KG1 (cell line): ENCODE data around the gene PTMS.
A peak's percentile ranks its signal among the peaks of the same experiment; 100 is the strongest.

Experiments
- DNase-seq: peaks from one replicate; lab custom pipeline; 2025; lab: John Stamatoyannopoulos, UW

PTMS gene

DNA sequence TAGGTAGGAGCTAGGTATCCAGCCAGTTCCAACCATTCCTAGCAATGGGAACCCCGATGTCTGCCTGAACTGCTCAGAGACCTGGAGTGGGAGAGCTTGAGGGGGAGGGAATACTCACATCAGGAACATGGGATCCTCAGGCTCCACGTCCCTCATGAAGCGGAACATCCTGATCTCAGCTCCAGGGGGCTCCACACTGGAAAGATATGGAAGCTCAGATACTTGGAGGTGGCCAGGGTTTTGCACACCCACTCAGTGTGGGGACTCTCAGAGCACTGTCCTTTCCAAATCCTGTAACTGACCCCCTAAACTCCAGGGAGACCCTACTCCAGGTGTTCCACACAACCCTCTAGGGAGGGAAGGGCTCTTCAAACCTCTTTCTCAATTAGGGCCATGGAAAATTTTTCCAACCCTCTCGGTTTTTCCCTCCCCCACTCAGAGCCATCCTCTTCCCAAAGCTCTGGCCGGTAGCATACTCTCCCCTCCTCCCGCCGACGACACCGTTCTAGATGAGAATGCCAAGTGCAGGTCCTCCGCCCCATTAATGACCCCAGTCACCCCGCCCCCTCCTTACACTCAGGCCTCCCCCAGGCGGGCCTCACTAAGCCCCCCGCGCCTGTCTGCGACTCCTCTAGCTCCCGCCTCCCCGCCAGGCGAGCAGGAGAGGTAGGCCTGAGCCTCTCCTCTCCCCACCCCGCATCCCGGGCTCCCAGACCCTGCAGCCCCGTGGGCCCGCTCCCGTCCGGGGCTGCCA lies 13.8 kb upstream of the PTMS start:
- no peak for DNase-seq

DNA sequence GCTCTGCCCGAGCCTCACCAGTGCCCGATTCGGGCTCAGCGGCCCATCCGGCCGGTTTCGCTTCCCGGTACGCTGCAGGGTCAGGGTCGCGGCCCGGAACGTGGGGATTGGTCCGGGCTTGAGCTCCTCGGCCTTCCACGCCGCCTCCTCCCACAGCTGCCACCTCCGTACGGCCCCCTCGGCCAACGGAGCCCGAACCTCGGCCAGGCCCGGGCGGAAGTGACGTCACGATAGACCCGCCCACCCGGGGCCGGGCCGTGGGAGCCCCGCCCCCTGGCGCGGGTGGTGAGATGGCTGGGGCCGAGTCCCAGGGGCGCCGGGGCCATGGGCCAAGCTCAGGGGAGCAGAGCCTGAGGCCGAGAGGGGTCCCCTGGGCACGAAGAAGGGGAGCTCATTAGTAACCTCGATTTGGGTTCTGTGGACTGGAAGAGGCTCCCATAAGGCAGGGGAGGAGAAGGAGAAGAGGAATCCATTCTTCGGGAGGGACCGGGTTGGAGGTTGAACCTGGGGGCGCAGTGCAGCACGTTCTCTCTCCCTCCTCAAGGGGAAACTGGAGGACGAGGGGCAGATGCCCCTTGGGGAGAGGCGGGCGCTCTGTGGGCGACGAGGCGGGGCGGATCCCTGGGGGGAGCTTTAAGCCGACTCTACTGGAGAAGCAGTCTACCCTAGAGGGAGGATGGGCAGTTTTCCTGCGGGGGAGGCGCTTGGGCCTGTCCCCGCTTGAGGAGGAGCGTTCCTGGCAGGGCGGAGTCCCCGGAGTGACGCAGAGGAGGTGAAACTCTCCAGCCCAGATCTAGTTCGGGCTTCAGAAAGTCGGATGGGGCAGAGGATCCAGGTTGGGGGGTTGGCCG lies 13.0 kb upstream of the PTMS start, which contains the start of gene MLF2:
Gene MLF2 (minus strand): TSS at position 221 of the 851 bp plus-strand sequence. CDS start 807 bp downstream, outside the sequence.
- peak; percentile 94 for DNase-seq

DNA sequence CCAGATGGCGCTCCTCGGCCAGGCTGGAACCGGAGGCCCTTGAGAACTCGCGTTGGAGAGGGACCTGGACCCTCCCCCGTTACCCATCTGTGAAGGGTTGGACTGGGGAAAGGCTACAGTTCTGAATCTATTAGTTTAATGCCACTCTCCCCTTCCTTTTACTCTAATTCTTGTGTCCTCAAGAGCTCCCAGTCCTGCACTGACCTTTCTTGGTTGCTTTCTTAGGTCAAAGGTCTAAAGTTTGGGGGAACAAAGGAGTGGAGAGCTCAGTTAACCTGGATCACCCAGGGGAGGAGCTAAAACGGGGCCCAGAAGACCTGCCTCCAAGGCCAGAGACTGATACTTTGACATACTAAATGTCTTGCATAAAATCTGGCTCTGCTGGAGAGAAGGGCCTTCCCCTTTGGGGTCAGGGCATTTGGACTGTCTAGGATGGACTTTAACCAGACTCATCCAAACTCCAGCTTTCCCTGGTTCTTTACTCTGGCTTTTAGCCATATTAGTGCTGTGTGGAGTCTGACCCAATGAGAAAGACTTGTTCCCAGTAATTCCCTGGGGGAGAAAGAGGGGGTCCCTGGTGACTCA lies 12.3 kb upstream of the PTMS start:
- DNase-seq: no peak

DNA sequence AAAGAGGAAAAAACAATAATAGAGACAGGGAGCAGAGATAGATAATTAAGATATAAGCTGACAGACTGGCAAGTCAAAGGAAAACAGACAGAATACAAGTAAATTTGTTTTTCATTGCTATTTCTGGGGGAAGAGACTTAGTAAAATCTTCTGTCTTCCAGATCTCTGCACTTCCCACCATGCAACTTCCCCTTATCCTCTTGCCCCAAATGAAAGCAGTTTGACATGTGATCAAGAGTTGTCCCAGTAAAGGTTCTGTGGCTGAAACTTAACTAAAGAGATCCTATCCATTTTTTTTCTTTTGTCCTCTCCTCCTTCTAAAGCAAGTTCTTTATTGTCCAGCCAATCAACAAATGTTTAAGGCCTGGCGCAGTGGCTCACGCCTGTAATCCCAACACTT lies 11.8 kb upstream of the PTMS start:
- DNase-seq: no peak

DNA sequence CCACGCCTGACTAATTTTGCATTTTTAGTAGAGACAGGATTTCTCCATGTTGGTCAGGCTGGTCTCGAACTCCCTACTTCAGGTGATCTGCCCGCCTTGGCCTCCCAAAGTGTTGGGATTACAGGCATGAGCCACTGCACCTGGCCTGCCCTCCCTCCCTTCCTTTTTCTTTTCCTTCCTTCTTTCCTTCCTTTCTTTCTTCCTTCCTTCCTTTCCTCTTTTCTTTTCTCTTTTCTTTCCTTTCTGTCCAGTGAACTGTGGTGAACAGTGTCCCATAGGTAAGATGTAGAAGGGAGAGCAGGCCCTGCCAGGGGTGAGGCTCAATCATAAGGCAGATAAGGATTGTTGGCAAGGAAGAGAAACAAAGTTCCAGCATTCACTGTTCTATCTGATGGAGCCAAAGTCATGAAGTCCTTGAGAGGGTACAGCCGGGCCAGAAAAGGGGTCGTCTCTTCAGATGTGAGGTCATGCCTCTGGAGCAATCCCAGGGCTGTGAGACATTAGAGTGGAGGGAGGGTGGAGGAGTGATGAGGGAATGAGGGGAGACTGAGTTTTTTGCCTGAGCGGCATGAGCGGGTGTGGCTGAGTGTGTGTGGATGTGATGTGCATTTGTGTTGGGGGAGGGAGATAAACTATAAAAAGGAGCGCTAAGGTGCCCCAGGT lies 9.0 kb upstream of the PTMS start:
- no peak for DNase-seq

DNA sequence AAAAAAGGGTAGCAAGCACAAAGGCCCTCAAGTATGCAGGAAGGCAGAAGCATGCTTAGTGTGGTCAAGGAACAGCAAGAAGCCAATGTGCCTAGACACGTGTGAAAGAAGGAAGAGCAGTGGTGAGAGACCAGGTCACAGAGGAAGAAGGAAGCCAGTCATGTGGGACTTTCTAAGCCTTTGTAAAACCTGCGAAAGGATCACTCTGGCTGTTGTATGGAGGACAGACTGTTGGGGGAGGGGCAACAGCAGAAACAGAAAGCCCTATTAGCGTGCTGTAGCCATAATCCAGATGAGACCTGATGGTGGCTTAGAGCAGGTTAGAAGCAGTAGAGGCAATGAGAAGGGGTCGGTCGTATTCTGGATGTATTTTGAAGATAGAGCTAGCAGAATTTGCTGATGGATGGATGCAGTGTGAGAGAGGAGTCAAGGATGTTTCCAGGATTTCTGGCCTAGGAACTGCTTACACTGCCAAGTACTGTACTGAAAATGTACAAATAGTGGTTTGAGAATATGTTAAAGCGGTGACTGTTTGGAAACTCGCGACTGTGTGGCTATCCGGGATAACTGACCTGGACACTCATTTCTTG lies 7.6 kb upstream of the PTMS start:
- no peak for DNase-seq

DNA sequence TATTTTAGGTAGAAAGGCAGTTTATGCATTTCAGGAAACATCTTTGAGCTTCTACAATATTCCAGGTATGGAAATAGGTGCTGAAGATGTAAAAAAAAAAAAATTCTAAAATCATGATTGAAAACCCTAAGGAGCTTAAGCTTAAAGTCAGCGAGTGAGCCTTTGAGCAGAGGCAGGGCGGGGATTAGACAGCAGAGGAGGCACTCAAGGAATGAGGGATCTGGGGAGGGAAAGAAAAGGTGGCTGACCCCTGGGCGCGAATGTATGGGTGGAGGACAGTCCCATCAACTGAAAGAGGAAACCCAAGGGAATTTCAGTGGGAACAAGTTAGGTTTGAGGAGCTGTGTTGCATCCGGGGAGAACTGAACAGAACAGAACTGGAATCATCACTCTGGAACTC lies 6.4 kb upstream of the PTMS start:
- no peak for DNase-seq

DNA sequence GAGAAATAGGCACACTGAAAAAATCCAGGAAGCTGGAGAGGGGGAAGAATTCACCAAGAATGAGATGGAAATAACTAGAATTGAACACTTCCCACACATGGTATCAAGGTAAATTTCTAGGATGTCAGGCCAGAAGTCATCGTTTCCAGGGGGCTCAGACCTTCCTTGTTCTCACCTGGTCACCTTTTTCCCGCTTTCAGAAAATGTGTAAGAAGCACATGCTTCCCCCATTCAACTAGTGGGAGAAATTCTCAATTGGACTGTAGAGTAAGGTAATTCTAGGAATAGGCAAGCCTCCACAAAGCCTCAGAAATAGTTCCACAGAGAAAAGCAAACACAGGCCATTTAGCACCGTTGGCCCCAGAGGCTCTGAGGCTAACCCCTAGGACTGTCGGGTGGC lies 2.8 kb upstream of the PTMS start:
- DNase-seq: no peak

DNA sequence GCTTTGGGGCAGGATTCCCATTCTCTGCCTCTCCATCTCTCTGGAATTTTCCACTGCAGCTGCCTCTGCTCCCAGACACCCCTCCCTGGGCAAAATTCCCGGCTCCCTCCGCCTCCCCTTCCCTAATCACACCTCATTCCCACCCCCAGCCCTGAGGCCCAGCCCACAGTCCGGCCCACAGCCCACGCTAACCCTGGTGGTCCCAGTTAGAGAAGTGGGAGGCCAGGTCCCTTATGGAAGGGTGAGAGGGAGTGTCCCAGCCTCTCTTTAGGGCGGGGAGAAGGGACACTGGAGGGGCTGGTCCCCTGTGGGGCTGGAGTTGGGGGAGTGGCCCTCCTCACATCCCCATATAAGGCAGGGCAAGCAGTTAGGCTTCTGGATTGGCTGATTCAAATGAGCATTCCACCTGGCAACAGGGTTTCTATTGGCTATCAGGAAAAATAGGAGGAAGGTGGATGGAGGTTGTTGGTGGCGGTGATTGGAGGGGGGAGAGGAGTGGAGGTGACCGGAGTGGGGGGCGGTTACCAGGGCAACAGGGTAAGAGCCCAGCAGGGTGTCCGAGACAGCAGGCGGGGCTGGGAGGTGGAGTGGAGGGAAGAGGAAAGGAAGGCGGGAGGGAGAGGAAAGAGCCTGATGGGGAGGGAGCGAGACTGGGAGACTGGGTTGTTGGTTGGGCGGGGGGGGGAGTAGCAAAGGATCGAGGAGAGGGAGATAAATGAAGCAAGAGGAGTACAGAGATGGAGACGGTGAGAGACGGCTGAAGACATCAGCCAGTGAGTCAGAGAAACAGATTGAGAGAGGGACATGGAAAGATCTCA lies 1.9 kb upstream of the PTMS start:
- no peak for DNase-seq

DNA sequence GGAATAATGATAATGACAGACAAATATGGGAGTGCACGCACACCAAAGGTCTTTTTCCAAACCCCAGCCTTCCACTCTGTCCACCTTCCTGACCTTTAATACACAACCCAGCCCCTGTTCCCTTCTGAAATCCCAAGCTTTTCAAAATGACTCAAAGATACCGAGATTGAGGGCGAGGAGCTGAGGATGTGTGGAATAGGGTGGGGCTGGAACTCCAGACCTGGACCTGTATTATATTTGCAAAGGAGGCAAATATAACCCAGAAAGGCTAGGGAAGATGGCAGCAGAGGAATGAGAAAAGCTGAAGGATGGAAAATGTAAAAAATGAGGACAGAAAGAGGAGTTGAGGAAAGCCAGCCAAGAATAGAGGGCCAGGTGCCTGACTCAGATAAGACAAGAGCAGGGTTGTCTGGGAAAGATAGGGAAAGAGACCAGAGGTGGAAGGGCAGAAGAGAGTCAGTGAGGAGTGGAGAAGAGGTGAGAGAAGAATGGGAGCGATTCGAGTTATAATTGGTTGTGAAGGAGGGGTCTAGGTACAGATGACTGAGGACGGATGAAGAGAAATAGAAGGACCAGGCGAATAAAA lies 1.0 kb upstream of the PTMS start:
- DNase-seq: no peak

DNA sequence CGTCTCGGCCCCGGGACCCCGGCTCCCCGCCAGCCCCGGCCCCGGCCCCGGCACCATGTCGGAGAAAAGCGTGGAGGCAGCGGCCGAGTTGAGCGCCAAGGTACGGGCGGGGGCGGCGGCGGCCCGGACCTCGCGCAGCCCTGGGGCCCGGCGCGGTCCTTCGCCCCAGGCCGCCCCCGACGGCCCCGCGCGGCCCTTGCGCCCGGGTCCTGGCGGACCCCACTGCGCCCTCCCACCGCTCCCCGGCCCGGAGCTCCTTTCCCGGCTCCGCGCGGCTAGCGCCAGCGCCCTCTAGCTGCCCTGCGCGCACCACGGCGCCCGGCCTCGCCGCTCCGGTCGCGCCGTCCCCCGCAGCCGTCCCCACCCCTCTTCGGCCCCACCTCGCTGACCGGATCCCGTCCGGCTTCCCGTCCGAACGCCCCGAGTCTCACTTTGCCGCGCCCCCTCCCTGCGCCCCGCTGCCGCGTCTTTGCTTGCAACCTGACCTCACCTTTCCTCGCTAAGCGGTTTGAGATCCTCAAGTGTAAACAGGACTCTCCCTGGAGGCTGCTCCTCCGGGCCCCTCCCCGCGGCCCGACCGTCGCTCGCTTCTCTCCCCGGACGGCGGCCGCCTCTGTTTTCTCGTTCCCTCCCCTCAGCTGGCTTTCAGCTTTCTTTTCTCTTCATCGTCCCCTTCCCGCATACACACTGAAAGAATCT lies 637 bp downstream of the PTMS start:
- peak; percentile 20 for DNase-seq

DNA sequence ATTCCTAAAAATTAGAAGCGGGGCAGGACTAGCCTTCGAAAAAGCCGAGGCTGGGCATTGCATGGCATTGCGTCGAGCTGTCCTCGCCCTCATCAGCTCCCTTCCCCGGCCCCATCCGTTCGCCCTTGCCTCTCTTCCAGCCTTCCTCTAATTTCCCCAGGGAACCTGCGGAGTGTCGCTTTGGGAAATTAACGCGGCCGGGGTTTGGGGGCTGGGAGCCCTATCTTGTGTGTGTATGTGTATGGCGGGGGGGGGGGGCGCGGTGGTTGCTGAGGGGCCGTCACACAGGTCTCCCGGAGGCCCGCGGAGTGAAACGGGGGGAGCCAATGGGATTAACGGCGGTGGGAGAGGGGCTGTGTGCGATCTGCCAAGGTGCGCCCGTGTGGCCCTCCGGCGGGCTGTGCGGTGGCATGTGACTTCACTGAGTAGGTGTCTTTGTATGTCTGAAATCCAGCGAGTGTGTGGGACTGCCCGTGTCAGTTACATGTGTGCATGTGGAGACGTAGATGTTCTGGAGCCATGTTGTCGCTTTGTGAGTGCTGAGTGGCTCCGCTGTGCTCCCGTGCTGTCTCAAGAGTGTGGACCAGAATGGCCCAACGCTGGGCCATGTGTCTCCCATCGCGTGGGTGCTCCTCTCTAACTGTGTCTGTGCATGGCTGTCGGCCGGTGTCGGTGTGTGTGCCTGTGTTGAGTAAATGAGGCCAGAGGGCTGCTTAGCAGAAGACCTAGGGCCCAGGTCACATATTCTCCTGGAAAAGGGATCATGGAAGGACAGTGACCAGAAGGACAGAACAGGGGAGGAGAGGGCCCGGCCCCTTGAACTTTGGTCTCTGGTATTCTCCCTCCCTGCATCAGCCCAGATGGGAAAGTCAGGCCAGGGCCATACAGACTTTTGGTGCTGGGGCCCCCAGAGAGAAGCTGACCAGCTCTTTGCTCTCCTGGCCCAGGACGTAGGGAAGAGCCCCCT lies 1.5 kb downstream of the PTMS start:
- DNase-seq: no peak

DNA sequence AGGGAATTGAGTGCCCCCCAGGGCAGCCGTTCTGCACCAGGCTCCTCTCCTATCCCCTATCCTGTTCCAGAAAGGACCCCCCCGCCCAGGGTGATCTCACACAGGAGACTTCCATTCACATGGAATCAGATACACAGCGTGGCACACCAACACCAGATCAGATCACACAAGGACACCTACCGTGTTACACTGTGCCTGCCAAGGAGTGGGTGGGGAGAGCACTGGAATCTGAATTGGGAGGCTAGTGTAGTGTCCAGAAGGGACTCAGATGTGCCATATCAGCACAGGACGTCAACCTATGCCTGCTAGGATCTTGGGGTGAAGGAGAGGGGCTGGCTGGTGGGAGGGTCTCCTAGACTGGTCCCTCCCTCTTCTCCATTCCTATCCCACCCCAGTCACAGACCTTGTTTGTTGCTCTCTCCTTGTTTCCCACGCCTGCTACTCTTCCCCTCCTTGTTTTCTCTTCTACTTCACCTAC lies 2.3 kb downstream of the PTMS start:
- DNase-seq: no peak

DNA sequence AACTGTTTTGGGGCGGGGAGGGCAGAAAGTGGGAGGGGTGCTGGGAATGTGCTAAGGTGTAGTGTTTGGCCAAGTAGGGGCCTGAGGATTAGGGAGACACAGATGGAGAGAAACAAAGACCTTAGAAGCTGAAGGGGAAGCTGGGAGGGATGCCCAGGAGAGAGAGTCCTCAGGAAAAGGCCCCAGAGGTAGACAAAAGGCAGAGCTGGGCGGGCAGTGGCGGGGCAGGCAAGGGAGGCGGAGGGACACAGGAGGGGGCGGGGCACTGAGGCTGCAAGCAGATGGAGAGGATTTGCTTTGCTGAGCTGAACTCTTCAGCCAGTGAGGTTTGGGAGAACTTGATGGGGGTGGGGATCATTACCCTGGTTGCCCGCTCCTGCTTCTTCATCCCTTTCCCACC lies 2.8 kb downstream of the PTMS start:
- no peak for DNase-seq

DNA sequence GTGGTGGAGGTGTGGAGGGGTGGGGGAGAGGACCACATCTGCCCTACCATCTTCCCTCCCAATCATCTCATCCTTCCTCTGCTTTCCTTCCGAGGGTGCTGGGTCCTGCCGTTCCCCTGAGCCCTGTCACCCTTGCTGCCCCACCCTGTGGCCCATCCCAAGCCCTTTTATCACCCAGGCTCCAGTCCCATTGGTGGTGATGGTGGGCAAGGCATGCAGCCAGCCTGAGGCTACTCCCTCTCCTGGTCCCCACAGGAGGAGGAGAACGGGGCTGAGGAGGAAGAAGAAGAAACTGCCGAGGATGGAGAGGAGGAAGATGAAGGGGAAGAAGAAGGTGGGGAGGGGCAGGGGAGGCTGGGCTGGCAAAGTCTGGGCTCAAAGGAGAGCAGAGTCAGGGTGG lies 3.5 kb downstream of the PTMS start:
- no peak for DNase-seq

DNA sequence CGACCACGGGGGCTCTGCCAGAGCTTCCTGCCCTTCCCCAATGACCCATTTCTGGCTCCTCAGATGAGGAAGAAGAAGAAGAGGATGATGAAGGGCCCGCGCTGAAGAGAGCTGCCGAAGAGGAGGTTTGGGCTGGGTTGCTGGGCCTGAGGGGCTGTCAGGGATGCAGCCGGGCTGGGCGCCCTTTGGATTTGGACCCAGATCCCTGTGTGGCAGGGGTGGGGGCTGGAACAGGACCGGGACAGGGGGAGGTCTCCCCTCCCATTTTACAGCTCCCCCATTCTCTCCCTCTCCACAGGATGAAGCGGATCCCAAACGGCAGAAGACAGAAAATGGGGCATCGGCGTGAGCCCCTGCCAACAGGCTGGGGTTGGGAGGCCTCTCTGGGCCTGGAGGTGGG lies 3.9 kb downstream of the PTMS start:
- DNase-seq: no peak

DNA sequence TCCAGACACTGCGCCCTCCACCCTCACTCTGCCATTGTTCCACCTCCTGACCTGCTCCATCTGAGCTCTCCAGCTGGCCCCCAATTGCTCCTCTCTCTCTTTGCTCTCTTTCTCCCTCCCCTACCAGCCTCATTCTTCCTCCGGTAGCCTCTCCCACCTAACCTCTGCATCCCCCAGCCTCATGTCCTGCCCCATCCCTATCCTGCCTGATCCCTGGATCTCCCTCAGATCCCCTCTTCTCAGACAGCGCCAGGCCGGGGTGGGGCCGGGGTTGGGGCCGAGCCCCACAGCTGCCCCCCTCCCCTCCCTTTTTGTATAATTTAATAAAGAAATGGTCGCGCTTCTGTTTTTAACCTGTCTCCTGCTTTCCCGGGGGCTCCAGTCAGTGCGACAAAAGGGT lies 4.4 kb downstream of the PTMS start:
- no peak for DNase-seq

DNA sequence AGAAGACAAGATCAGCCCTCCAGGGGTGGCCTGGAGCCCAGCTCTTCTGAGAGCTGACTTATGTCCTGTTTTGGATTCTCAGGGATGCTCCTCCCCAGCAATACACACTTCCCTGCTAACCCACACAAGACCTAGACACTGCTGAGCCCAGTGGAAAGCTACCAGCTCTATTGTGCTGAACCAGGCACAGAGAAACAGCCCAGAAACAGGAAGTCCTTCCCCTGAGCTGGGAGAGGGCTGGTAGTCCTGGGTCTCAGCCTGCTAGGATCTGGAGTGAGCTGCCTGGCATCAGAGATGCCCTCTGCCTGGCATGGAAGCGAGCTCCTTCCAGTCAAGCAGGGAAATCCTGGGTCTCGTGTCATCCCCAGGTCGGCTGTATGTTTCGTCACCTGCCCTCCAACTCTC lies 4.9 kb downstream of the PTMS start:
- no peak for DNase-seq
